Stimulated activated naive CD8-positive, alpha-beta T cell treated with anti-CD3 and anti-CD28 coated beads, Interleukin-15, Interleukin-2, amounts not matched to agents 100 U/mL and 50 U/mL, for 24 hours (primary cell): ENCODE measurements around the gene PAIP2B.
"Not testable (repeated sequence)": the region's sequence is repeated elsewhere in the genome, so short reads cannot be mapped to it uniquely, and the experiment has no call there.

Source experiments
- ATAC-seq: fragments of 150-1000 bp; cut with Tn5 transposase; one replicate; pipeline ENCODE4 v1.10.0; 2021
- DNase-seq: peaks from one replicate; pipeline ENCODE4 v3.0.0; 2021

Gene PAIP2B, protein sequence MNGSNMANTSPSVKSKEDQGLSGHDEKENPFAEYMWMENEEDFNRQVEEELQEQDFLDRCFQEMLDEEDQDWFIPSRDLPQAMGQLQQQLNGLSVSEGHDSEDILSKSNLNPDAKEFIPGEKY

DNA sequence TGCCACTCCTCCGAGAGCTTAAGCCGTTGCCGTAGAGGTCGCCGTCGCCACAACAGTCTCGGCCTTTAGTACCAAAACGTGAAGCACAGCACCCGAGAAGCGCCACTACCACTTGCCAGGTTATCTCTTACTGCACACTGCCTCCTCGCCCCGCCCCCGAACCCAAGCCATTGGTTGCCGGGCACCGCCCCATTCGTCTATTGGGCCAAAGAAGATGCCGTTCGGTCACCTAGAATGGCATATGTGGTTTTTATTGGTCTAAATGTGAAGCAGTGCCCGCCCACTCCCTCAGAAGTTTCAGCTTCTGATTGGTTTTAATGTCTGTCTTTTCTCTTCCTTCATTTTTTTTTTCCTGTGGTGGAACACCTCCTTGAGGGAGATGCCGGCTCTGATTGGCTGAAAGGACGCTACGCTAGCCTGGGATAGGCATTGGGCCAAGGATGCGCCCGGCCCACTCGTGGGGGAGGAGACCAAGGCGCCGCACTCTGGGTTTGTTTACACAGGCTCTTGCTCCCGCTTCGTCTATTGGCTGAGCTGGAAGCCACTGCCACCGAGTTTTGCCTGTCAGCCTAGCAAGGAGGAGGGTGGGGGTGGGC is at the start of gene PAIP2B:
TSS of gene PAIP2B (minus strand) at position 139 of the 596 bp plus-strand sequence. CDS start 24,514 bp downstream, outside the sequence.
- DNase-seq (peak; percentile 96), ATAC-seq (peak; percentile 99)

DNA sequence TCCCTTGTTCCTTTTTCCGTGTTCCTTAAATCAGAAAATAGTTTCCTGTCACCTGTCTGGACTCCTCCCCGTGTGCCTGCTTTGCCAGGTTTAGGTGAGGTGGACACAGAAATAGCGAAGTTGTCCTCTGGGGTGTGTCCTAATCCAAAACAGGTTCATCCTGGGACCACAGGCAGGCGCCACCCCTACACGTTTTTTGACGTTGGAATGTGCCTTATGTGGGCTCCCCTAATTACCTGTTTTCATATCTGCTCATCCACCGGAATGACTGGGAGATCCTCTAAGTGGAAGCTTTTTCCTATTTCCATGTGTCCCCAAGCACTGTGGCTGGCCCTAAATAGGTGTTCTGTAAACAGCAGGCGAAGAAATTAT is 49.0 kb upstream of the PAIP2B start:
- no peak for DNase-seq
- ATAC-seq: no peak

DNA sequence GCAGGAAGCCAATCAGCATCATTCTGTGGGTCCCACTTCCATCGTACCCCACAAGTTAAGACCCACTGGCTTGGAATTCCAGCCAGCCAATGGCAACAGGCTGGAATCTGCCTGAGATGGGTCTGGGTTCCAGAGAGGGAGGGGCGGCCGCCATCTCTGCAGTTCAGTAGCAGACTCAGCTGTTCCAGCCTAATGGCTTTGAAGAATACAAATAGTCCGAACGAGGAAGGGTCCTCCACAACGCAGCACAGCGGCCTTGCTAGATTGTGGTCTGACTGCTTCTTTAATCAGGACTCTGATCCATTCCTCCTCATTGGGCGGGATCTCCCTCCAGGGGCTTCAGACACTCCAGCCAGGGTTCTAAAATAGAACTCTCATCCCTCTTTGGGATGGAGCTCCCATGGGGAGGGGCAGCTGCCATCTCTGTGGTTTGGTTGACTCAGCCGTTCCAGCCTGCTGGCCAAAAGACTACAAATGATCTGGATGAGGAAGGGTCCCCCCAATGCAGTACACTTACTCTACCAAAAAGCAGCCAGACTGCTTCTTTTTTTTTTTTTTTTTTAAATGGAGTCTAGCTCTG is 42.7 kb upstream of the PAIP2B start:
- no peak for DNase-seq
- no peak for ATAC-seq

DNA sequence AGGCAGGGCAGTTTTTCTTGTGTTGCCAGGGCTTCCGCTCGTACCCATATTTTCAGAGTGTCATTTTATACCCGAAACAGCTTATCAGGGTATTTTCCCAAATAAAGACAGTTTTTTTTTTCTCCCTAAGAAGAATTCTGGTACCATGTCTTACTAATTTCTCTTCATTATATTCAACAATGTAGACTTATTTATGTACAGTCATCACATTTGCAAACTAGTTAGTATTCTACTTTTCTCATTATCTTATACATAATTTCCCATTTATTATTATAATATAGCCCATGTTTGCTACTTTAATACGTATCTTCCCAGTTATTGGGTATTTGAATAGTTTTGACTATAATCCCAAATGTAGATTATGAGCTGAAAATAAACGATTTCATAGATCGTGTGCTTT is 36.5 kb upstream of the PAIP2B start:
- no peak for ATAC-seq
- no peak for DNase-seq

DNA sequence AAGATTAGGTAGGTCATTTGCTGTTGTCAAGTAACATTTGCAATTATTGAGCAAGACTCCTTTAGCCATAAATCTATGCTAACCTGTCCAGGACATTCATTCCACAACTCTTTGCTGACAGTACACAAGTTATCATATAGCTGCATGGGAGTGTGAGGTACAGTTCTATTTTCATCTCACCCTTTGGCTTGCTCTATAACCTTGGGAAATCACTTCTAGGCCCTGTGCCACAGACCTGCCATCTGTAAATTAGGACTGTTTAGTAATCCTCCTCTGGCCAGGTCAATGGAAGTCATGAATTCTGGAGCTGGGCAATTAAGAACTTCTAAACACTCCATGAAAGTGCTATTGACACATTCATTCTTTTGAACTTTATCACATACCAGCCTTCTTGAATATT is 34.6 kb upstream of the PAIP2B start:
- ATAC-seq: no peak
- DNase-seq: no peak

DNA sequence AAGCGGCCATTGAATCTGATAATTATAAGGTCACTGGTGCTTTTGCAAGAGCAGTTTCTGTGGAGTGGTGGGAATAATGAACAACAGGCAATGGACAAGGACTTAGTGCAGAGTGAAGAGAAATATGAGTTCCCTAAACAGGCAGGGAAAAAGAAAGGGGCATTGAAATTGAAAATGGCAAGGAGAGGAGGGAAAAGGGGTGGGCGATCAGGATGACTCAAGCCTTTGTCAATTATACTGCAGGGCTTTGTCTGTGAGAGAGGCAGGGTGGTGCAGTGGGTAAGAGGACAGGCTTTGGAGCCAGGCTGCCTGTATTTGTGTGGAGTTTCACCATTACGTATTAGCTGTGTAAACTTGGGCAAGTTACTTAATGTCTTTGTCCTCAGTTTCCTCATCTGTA is 29.5 kb upstream of the PAIP2B start:
- ATAC-seq: no peak
- DNase-seq: no peak

DNA sequence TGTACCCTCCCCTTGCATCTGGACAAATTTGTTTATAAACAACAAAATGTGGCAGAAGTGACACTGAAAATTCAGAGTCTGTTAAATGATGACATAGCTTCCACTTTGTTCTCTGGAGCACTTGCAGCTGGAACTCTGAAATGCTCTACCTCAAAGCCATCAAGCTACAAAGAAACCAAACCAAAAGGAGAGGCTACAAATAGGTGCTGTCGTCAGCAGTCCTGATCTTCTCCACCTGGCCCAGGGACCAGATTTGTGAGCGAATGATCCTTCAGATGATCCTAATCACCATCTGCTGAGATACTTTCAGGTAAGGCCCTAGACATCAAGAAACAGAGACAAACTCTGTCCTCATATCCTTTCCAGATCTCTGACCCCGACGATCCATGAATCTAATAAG is 27.9 kb upstream of the PAIP2B start:
- ATAC-seq (no peak), DNase-seq (no peak)

DNA sequence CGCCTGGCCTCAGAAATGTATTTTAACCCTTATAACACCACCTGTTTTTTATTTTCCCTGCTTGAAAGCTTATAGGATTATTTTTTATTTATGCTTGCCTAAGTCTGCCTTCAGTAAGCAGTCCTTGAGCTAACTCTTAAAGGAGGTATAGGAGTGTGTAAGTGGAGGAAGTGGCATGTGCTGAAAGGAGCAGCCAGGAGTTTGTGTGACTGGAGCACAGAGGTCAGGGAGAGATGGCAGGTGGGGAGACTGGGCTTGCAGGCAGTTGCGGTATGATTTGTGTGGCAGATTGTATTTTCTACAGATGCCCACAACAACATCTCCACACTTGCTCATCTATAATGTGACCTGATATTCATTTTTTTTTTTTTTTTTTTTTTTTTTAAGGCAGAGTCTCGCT is 27.2 kb upstream of the PAIP2B start:
- DNase-seq (no peak), ATAC-seq (no peak)

DNA sequence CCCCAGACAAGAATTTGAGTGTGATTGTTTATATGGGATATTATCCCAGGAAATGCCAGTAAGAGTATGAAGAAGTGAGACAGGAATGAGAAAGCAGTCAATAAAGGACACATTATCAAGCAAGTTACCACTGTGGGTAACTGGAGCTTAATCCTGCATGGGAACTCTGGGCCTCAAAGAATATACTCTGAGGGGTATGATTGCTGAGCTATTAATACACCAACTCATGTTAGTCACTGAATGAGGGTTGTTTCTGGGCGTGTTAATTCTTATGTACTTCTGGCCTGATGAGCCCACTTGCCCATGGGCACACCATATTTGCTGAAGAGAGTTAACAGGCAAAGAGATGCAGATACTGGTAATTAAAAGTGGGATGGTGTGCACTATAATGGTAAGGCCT is 26.6 kb upstream of the PAIP2B start:
- no peak for ATAC-seq

DNA sequence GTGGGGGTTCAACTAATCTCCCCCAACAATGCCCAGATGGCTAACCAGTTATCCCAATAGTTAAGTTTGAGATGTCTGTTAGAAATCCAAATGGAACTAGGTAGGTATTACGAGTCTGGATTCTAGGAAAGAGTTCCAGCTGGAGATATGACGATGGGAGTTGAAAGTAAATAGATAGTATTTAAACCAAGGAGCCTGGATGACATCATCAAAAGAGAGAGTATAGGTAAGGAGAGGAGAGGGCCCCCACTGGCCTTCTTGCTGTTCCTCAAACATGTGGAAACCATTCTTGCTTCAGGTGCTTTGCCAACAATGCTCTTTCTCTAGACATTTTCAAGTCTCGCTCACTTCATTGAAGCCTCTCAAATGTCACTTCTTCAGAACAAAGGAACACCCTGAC is 26.0 kb upstream of the PAIP2B start:
- DNase-seq (no peak), ATAC-seq (no peak)

More for the DNA sequence above, 26.6 kb upstream of the PAIP2B start:
- DNase-seq: no peak

DNA sequence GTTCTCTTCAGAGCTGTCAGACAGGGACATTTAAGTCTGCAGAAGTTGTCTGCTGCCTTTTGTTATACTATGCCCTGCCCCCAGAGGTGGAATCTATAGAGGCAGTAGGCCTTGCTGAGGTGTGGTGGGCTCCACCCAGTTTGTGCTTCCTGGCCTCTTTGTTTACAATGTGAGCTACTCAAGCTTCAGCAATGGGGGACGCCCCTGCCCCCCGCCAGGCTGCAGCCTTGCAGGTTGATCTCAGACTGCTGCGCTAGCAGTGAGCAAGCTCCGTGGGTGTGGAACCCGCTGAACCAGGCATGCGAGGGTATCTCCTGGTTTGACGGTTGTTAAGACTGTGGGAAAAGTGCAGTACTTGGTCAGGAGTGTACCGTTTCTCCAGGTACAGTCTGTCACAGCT is 24.0 kb upstream of the PAIP2B start:
- ATAC-seq: no peak
- DNase-seq: no peak

DNA sequence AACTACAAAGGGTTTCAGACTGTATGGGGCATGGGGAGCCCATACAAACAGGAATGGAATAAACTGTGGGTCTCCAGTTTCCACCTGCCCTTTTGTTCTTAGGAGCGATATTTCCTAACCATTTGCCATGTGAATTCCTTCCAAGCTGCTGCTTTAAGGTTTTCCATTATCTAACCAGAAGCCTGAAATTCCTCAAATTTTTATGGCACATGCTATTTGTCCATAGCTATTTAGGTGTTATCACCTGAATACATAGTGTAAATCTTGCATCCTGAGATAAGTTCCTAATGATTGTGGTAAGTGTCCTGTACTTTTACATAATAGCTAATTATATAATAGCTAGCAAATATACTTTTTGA is 17.4 kb upstream of the PAIP2B start:
- DNase-seq (no peak), ATAC-seq (no peak)

DNA sequence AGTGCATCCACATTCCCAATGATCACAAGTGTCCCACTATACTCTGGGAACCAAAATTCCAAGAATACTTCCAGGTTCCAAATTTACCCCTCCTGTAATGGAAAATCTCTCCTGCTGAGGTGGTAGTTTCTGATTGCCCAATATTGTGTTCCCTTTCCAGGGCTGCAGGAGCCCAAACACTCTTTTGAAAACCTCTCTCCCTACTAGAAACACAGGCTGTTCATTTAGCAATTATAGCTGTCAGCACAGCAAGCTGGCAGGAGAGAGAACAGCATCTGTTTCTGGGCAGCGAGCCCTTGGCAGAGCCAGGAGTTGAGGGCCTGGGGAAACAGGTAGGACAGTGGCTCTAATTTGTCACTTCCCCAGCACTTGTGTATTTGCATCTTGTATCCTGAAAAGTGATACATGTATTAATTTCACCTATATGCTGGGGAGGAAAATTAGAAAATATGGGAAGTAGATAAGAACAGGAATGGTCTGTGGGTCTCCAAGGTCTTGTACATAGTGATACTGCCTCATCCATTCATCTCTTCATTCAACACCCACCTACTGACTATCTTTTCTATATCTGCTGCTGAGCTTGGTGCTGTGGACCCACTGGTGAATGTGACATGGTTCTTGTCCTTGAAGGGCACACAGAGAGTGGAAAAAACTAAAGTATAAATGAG is 16.9 kb upstream of the PAIP2B start:
- ATAC-seq: no peak

DNA sequence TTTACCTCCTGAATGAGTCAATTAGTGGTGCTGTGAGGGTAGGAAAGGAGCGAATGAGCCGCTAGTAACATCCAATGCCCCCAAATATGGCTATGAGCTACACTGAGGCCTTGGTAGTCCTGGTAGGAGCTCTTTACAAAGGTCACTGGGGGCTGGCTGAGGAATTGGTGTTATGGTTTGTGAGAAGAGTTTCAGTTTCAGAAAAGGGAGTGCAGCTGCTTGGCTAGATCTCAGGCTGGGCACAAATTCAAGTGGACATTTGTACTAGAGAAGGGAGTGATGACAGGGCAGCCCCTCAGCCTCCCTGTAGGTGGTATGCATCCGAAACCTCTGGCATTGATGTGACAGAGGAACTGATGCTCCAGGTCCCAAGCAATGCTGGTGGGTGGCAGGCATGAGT is 13.9 kb upstream of the PAIP2B start:
- ATAC-seq (peak; percentile 36), DNase-seq (no peak)

More for the DNA sequence above, 16.9 kb upstream of the PAIP2B start:
- no peak for DNase-seq

DNA sequence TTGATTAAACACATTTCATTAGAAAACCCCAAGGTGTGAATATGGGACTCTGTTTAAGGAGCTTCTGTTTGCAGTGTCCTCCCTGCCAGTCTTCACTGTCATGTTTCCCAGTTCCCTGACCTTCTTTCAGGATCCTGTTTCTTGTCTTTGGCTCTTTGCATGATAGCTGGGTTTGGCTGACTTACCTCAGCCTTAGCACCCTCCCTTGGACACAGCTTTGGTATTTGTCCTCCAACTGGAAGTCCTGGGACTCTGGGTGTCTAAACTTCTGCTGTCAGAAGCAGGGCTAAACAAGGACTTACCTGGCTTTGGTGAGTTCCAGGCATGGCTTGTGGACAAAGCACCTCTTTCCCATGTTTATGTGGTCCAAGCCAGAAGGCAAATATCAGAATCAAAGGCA is 11.2 kb upstream of the PAIP2B start:
- ATAC-seq (no peak), DNase-seq (no peak)

DNA sequence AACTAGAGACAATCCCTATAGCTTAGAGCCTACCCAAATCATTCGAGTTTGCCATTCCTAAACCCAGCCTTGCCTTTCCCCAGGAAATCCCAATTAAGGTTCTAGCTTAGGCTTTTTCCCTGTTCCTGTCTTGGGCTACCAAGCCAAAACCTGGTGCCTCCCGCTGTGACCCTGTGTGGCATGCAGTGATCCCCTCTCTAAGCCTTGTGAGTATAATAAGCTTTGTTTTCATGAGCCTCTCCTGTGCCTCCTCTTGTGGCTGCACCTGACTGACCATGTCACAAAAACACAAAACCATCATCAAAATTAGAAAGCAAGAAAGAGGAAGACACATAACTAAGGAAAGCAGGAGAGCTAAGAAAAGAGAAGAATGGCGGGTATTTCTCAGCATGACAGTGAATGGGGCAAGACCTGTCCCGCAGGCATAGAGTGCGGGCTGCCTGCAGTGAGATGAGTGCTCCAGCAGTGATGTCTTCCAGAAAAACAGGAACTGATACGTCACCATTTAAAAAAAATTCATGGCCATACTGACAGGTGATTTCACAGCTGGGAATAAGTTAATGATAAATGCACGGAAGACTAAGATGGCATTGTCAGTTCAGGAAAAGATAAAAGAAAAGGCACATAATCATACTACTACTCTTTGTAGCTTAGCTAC is 9.2 kb upstream of the PAIP2B start:
- DNase-seq: no peak
- no peak for ATAC-seq

DNA sequence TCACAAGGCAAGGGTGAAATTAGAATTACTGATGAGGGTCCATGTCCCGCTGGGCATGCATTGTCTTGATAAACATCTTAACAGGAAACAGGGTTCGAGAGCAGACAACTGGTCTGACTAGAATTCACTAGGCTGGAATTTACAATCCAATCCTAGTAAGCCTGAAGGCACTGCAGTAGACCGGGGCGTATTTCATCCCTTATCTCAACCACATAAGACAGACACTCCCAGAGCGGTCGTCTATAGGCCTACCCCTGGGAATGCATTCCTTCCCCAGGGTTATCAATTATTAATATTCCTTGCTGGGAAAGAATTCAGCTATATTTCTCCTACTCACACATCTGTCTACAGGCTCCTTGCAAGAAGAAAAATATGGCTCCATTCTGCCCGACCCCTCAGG is 6.2 kb upstream of the PAIP2B start:
- DNase-seq, ATAC-seq: not testable (repeated sequence)

DNA sequence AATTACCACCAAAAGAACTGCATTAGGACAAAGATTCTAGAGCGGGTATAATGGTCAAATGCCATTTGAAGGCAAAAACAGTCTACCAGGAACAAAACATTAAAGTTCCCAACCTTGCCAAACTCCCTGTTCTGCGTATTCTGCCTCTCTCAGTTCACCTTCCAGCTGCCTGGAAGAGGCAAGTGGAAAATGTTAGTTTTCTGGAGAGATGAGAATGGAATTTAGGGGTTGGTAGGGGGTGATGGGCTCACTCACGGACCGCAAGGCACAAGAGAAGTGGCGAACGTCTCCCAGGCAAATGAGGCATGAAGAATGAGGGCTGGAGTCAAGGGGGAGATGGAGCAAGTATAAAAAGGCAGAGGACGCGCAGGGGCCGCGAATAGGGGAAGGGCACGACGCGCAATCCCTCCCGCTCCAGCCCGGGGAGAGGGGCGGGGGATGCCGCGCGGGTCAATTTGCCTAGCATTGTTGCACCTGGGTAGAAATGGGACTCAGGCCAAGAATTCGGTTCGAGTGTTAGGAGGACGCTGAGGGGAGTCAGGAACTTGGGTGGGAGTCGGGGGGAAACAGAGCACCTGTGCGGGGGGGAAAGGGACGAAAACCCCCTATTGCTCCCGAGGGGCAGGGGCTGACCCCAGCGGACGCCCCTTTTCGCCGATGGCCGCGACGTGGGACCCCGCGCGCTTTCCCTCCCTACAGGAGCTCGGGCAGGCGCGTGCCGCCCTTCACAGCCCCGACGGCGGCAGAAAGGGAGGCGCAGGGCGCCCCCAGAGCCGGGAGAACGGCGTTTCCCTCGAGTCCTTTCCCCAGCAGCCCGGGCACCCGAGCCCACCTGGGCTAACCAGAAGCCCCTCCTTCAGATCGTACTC is 573 bp downstream of the PAIP2B start:
- DNase-seq (peak; percentile 40), ATAC-seq (peak; percentile 19)

DNA sequence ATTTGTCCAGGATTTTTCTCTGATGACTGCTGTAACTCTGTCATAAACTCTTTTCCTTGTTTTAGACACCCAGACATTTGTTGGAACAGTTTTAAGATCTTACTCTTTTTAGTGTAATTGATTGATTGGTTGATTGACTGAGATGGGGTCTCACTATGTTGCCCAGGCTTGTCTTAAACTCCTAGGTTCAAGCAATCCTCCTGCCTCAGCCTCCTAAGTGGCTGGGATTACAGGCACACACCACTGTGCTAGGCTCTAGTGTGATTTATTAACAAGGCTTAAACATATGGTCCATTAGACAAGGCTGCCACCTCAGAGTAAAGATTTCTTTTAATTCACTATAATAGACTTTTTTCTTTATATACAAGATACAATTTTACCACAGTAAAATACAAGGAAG is 2.0 kb downstream of the PAIP2B start:
- ATAC-seq: no peak
- DNase-seq: no peak

DNA sequence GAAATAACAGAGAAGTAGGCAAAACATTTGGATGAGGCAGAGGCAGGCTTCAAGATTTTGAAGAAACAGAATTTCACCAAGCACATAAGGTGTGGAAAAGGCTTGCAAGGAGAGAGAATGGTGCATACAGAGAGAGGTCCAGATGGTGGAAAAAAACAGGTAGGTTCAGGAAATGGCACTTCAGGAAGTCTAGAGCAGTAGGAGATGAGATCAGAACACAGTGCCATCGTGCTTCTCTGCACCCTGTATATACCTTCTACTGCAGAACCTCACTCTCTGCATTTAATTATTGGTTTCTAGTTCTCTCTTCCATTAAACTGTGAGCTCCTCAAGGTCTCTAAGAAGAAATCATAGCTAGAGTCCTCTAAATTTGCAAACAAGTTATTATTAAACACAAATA is 2.4 kb downstream of the PAIP2B start:
- DNase-seq: no peak
- no peak for ATAC-seq

DNA sequence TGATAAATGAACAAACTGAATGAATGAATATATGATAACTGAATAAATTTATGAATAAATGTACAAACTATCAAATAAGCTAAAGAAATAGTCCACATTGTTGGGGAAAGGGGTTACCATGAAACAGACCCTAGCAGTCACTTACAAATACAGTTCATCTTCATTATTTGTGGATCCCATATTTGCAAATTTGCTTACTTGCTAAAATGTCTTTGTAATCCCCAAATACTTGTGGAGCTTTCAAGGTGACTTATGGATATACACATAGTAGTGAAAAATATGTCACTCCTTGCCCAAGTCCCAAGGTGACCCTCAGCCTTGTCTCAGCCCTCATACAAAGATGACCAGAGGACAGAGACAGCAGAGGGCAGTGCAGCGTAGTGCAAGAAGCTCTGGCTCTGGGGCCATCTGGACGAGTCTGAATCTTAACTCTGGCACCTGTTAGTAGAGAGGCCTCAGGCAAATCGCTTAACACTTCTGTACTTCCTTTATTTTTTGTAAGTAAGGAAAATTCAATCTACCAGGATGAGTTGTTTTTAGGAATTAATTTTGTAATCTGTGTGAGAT is 3.1 kb downstream of the PAIP2B start:
- ATAC-seq (no peak), DNase-seq (peak; percentile 22)

DNA sequence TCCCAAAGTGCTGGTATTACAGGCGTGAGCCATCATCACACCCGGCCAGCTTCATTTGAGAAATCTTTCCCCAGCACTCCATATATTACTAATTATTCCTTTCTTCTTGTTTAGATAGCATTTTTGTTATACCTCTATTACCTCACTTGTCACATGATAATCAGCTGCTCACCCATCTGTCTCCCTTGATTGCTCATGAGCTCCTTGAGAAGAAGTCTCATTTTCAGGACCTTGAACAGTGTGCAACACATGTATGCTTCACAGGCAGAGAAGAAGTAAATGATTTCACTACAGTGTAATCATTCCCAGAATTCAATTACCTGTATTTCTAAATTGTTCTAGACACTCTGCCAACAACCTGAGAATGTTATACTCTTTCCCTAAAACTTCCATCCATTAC is 6.2 kb downstream of the PAIP2B start:
- ATAC-seq: no peak
- no peak for DNase-seq
